ENCODE measurements around the gene EHHADH.

DNA sequence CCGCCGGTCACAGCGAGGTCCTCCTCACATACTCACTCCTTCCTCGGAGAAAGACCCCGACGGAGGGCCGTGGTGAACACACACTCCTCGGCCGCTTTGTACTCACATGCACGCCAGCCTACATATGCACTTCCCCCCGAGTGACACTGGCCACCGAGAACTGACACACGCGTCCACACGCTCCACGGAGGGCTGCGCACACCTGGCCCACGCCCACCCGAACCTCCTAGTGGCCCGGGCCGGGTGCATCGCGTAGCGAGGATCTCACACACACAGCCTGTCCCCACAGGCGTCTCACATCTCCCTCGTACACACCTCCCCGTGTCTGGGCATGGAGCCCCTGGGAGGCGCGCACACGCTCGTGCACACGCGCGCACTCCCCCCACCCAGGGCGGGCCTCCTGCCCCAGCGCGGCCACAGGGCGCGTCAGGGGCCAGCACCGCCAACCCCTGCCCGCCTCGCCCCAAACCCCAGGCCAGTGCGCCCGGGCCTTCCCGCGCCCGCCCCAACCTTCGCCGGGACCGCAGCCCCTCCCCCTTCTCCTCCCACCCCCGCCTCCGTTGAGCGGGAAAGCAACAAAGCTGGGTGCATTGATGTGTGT is 100.6 kb downstream of the EHHADH start:
- TF ChIP-seq EZH2 (IDR thresholded peaks at IDR 0.05; ENCODE audit: borderline replicate concordance, low read depth, low read length, severe bottlenecking) (peak; percentile 2), JUN (IDR thresholded peaks at IDR 0.05; ENCODE audit: borderline replicate concordance, insufficient read depth, insufficient read length, low read depth) (no peak), POLR2AphosphoS5 (IDR thresholded peaks at IDR 0.05; ENCODE audit: insufficient read depth, low read depth, low read length) (no peak), POLR2A (IDR thresholded peaks at IDR 0.05; ENCODE audit: low read depth, low read length) (no peak), MYC (IDR thresholded peaks at IDR 0.05; ENCODE audit: low read depth, low read length) (no peak), GATA2 (IDR thresholded peaks at IDR 0.05; ENCODE audit: insufficient read depth, insufficient read length, low read depth, low read length) (no peak), FOS (IDR thresholded peaks at IDR 0.05; ENCODE audit: borderline replicate concordance, insufficient read depth, low read length) (no peak)
- TF ChIP-seq, protein P1, sequence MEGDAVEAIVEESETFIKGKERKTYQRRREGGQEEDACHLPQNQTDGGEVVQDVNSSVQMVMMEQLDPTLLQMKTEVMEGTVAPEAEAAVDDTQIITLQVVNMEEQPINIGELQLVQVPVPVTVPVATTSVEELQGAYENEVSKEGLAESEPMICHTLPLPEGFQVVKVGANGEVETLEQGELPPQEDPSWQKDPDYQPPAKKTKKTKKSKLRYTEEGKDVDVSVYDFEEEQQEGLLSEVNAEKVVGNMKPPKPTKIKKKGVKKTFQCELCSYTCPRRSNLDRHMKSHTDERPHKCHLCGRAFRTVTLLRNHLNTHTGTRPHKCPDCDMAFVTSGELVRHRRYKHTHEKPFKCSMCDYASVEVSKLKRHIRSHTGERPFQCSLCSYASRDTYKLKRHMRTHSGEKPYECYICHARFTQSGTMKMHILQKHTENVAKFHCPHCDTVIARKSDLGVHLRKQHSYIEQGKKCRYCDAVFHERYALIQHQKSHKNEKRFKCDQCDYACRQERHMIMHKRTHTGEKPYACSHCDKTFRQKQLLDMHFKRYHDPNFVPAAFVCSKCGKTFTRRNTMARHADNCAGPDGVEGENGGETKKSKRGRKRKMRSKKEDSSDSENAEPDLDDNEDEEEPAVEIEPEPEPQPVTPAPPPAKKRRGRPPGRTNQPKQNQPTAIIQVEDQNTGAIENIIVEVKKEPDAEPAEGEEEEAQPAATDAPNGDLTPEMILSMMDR (IDR thresholded peaks at IDR 0.05; ENCODE audit: extremely low read depth in 1 of 2, insufficient read depth in 1 of 2, low read depth in 1 of 2, low read length in 2 of 2): no peak
- TF ChIP-seq, protein P2, sequence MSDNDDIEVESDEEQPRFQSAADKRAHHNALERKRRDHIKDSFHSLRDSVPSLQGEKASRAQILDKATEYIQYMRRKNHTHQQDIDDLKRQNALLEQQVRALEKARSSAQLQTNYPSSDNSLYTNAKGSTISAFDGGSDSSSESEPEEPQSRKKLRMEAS (IDR thresholded peaks at IDR 0.05; ENCODE audit: insufficient read depth, insufficient read length): no peak

All from endothelial cell of umbilical vein (primary cell).